K562 (cell line): ENCODE measurements around the gene TM9SF4. TPM values are rescaled to one million over a fixed set of nuclear protein-coding genes. Genes with fewer than 3 reads are reported as not detected.

ENCODE experiments used
- ATAC-seq: fragments of 200-7000 bp; cut with Tn5 transposase; 3 replicates; pipeline ENCODE4 v1.9.1; 2020; ENCODE audit warnings: moderate library complexity
- BruUV-seq: library from RNA; stranded (reverse); fragments of 400-500 nt; replicated peaks from 2 replicates; lab custom pipeline; 2021; lab: Mats Ljungman, UMichigan
- CTCF ChIA-PET: fragments of 300-600 bp; formaldehyde crosslinking; extraction: SDS; loops from one replicate; lab custom pipeline; 2021; ENCODE audit warnings: low intra/inter-chr PET ratio; lab: Yijun Ruan, JAX
- POLR2A ChIA-PET: fragments of 300-600, 350-650 bp; sonication (Branson Sonifier 250); formaldehyde crosslinking; extraction: SDS; loops from one replicate; lab custom pipeline; 2021; ENCODE audit warnings: antibody characterized with exemption, inconsistent platforms; lab: Yijun Ruan, JAX
- DNase-seq, 4 experiments: peaks; one replicate each; pipeline versions ENCODE4 v3.0.0 to v3.0.0-alpha.2; 2011 to 2018; ENCODE audit warnings: low spot score in 3 of 4, mixed read lengths in 3 of 4; ENCODE audit errors: extremely low read depth in 1 of 4
- FAIRE-seq: peaks from 2 replicates; lab custom pipeline; 2011; peaks lifted over from hg19 to GRCh38; lab: Jason Lieb, UNC
- H2AFZ ChIP-seq: 2 replicates; pipeline ENCODE4 v1.6.0; 2011; ENCODE audit warnings: low read depth, low read length, control low read depth, inconsistent platforms
- H3K27ac ChIP-seq: fragments of 200-600 bp; 3 replicates; pipeline ENCODE4 v1.8.0; 2011; ENCODE audit warnings: low read depth, mild to moderate bottlenecking, control low read depth, inconsistent platforms, low read length, moderate library complexity, mixed read lengths; ENCODE audit errors: extremely low read depth
- H3K27me3 ChIP-seq, 2 experiments: fragments of 300-600 bp in 1 of 2; 2 replicates in 1 of 2; 3 replicates in 1 of 2; pipeline versions ENCODE4 v1.6.0 to v1.8.0; 2011; ENCODE audit warnings: inconsistent platforms in 2 of 2, low read length in 2 of 2, mild to moderate bottlenecking in 1 of 2, mixed read lengths in 1 of 2, moderate library complexity in 1 of 2; ENCODE audit not compliant: control insufficient read depth in 2 of 2, insufficient read depth in 2 of 2
- H3K36me3 ChIP-seq: fragments of 300-600 bp; 3 replicates; pipeline ENCODE4 v1.8.0; 2011; ENCODE audit warnings: mild to moderate bottlenecking, low read length, inconsistent platforms; ENCODE audit not compliant: control insufficient read depth, insufficient read depth
- H3K4me1 ChIP-seq, 2 experiments: fragments of 200-600 bp in 1 of 2; replicated peaks in 1 of 2; 2 replicates in 1 of 2; 3 replicates in 1 of 2; pipeline versions ENCODE4 v1.5.1 to v1.8.0; 2011; ENCODE audit warnings: inconsistent platforms in 2 of 2, low read length in 2 of 2, mild to moderate bottlenecking in 1 of 2, mixed read lengths in 1 of 2, moderate library complexity in 1 of 2; ENCODE audit not compliant: control insufficient read depth in 2 of 2, insufficient read depth in 2 of 2
- H3K4me2 ChIP-seq: 2 replicates; pipeline ENCODE4 v1.6.1; 2011; ENCODE audit warnings: low read length, control low read depth, inconsistent platforms, mixed read lengths; ENCODE audit not compliant: insufficient read depth
- H3K4me3 ChIP-seq: fragments of 200-600 bp; sonication (generic), shearing (Covaris generic); 2 replicates; pipeline ENCODE4 v1.5.1; 2016; ENCODE audit warnings: control low read depth, inconsistent platforms
- H3K79me2 ChIP-seq: fragments of 200-600 bp; 3 replicates; pipeline ENCODE4 v1.8.0; 2011; ENCODE audit warnings: low read length, inconsistent platforms; ENCODE audit not compliant: control insufficient read depth, insufficient read depth
- H3K9ac ChIP-seq, 2 experiments: 2 replicates each; pipeline versions ENCODE4 v1.6.0 to v1.6.1; 2011; ENCODE audit warnings: low read depth in 2 of 2, low read length in 2 of 2, control low read depth in 1 of 2, inconsistent platforms in 1 of 2, mild to moderate bottlenecking in 1 of 2, mixed read lengths in 1 of 2; ENCODE audit not compliant: insufficient read depth in 1 of 2
- H3K9me1 ChIP-seq: one replicate; pipeline ENCODE4 v1.6.0; 2011; ENCODE audit warnings: inconsistent platforms, mild to moderate bottlenecking, low read length, moderate library complexity; ENCODE audit not compliant: control insufficient read depth, insufficient read depth
- H3K9me3 ChIP-seq: replicated peaks from 2 replicates; pipeline ENCODE4 v1.5.1; 2011; ENCODE audit warnings: low read depth, low read length, inconsistent platforms; ENCODE audit not compliant: control insufficient read depth, insufficient read depth
- H4K20me1 ChIP-seq: replicated peaks from 2 replicates; pipeline ENCODE4 v1.6.1; 2011; ENCODE audit warnings: low read length, inconsistent platforms, mixed read lengths; ENCODE audit not compliant: control insufficient read depth, insufficient read depth
- ETV5 ChIP-seq: sonication (generic); formaldehyde crosslinking; IDR thresholded peaks from 2 replicates; pipeline ENCODE4 v1.4.0; 2020; ENCODE audit warnings: low read depth, mild to moderate bottlenecking, missing genetic modification reagents
- GTF3C2 ChIP-seq: IDR thresholded peaks from 3 replicates; pipeline ENCODE4 v1.6.1; 2011; ENCODE audit warnings: borderline replicate concordance, mild to moderate bottlenecking, moderate library complexity; ENCODE audit not compliant: insufficient read length; ENCODE audit errors: extremely low read depth
- MAZ ChIP-seq, 2 experiments: fragments of 450-650 bp in 1 of 2; sonication (generic) in 1 of 2; formaldehyde crosslinking; IDR thresholded peaks in 1 of 2; conservative IDR thresholded peaks in 1 of 2; 2 replicates each; pipeline versions ENCODE4 v1.4.0 to v1.5.0; 2020; ENCODE audit warnings: mild to moderate bottlenecking in 1 of 2, missing genetic modification reagents in 1 of 2
- ZNF561 ChIP-seq: fragments of 450-650 bp; formaldehyde crosslinking; conservative IDR thresholded peaks from 2 replicates; pipeline ENCODE4 v1.4.0; 2020; ENCODE audit warnings: mild to moderate bottlenecking, moderate library complexity
- ZNF717 ChIP-seq: fragments of 250-450 bp; sonication (Bioruptor Pico); IDR thresholded peaks from 2 replicates; pipeline ENCODE4 v1.5.0; 2021
- WGBS: fragments of 100-300 bp; shearing (Covaris generic); methylation state at CpG from one replicate; pipeline ENCODE4 v1.1.6; 2016; ENCODE audit warnings: low coverage, mixed read lengths; ENCODE audit not compliant: insufficient coverage; ENCODE audit errors: missing lambda C conversion rate; 5-methylcytosine and 5-hydroxymethylcytosine counted together
- in situ Hi-C: fragments of 300-500 bp; cut with MboI; formaldehyde crosslinking; loops from 4 replicates; pipeline ENCODE4 v1.15.0; 2018; ENCODE audit warnings: inconsistent platforms, mixed read lengths
- intact Hi-C: fragments of 100-400 bp; cut with micrococcal nuclease; formaldehyde crosslinking; loops from 2 replicates; pipeline ENCODE4 v1.14.2; 2022
- polyA plus RNA-seq, 8 experiments: library from polyadenylated mRNA; depleted of rRNA in 4 of 8; stranded (reverse) in 5 of 8; unstranded in 3 of 8; fragments of >200 nt; fragmentation: Nextera tagmentation in 2 of 8; fragmentation: Illumina TruSeq in 1 of 8; extraction: Ambion mirVana in 2 of 8; extraction: Trizol in 1 of 8; gene quantifications; 2 replicates each; pipeline versions ENCODE4 v1.2.1 to v1.2.3, GENCODE V29; 2011 to 2014; ENCODE audit warnings: inconsistent platforms in 1 of 8, missing spikeins in 1 of 8
- total RNA-seq, 7 experiments: library from RNA; depleted of rRNA in 6 of 7; stranded (reverse); fragments of >200 nt in 6 of 7; fragmentation: Illumina TruSeq in 2 of 7; extraction: Trizol in 2 of 7; gene quantifications; 2 replicates each; pipeline versions ENCODE4 v1.2.1 to v1.2.3, GENCODE V29; 2011 to 2021; ENCODE audit warnings: low replicate concordance in 1 of 7

Gene TM9SF4
- total and polyA plus RNA-seq, 9 of the 15 experiments (the other 6 are each of a cell fraction or from before 2014, with no cell fraction given) = 14.5 to 46.3 (median 26.9) TPM

- Histone ChIP-seq H3K4me2 (no peak overlapping the region), H3K9ac (no peak overlapping the region), H3K9me1 (no peaks in the 10 kb centered on the region), H3K9me3 (no peaks in the 10 kb centered on the region), H3K27me3 (no peaks in the 10 kb centered on the region), H3K4me3 (no peak overlapping the region), H4K20me1 (peaks cover 4% of the 10 kb centered on the region; the same call in 1 of the 2 replicates), H3K4me1 (peaks cover 2 to 4% of the 10 kb centered on the region in 2 experiments; a peak in 3 of 5 replicates), H3K36me3 (peaks cover 93% of the 10 kb centered on the region), H2AFZ (no peak overlapping the region), H3K79me2 (peaks cover 24% of the 10 kb centered on the region), H3K27ac (no peak overlapping the region)
- intact Hi-C loops = no loop called here
- no TSS peak for BruUV-seq
- 94% methylated on average over 1 of the region's 1 CpG for WGBS
- ATAC-seq (no peak), DNase-seq (no peak), FAIRE-seq (no peak)
- ChIA-PET CTCF (no interaction called here), POLR2A (interaction anchor here (1.2 to 1.3 kb wide), 2 partner anchors 9 to 10 kb away, joined by 4 read pairs; no protein-coding TSS in a partner anchor)
- TF ChIP-seq GTF3C2 (no peak), ZNF561 (no peak), MAZ (CRISPR knock-in tag; conservative IDR thresholded peaks at IDR 0.05 in 1 of 2, IDR thresholded peaks at IDR 0.05 in 1 of 2) (no peak), ZNF717 (CRISPR knock-in tag) (no peak), ETV5 (no peak)
- in situ Hi-C loops = no loop called here
These were observed 104.4 kb downstream of the TM9SF4 start for GRCh38 chr20:32213870-32214269.
